ENCODE results near the gene PFDN1. TPM values are rescaled to one million over a fixed set of nuclear protein-coding genes. Genes with fewer than 3 reads are reported as not detected.

The PFDN1 gene
- total RNA-seq, 2 experiments from 2014 or later: 50.6 to 57.1 TPM

DNA sequence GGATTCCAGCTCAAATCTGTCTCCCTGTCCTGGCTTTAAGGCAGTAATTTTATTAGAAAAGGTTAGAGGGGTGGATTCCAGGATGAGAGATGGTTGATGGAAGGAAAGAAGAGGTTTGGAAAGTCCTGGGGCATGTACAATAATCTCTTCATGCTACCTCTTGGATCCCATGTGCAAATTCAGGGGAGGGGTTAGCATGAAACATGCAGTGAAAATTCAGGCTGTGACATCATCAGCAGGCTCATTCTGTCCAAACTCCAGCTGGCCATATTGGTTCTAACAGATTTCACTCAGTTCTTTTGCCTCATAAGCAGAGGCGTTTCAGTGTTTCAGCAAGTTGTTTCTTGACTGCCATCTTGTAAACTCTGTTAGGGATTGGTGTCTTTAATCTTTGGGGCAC lies 72.5 kb downstream of the PFDN1 start:
- Mint-ChIP-seq H3K4me3 (no peak overlapping the region), H3K27me3 (ENCODE audit: low read depth) (no peaks in the 10 kb centered on the region), H3K4me1 (ENCODE audit: low read depth) (no peaks in the 10 kb centered on the region), H3K27ac (no peak overlapping the region), H3K36me3 (ENCODE audit: low read depth) (no peaks in the 10 kb centered on the region), H3K9me3 (no peaks in the 10 kb centered on the region)
- intact Hi-C loops (cut with micrococcal nuclease): loop anchor here (5.0 kb wide), 1 partner anchor 387 kb away; no protein-coding TSS in a partner anchor
- DNase-seq: no peak
- CTCF ChIA-PET: no interaction called here

DNA sequence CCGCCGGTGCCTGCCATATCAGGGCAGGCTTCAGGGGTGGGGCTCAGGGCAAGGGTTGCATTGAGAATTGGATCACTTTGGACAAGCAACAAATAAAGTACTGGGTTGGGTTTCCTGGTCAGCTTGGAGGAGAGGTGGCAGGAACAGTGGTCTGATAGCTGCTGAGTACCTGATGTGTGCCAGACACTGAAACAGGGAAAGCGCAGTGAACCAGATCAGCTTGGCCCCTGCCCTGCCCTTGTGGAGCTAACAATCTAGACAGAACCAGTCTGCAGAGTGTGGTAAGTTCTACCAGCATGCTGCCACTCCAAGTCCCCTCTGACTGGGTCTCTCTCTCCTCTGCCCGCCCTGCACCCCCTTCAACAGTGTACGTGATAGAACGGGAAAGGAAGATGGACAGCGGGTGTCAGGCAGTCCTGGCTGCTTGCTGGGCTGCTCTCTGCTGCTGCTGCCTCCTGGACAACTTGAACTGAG lies 74.5 kb downstream of the PFDN1 start:
- Mint-ChIP-seq H3K4me3 (no peak overlapping the region), H3K4me1 (ENCODE audit: low read depth) (no peaks in the 10 kb centered on the region), H3K9me3 (no peaks in the 10 kb centered on the region), H3K27ac (no peak overlapping the region), H3K27me3 (ENCODE audit: low read depth) (no peaks in the 10 kb centered on the region), H3K36me3 (ENCODE audit: low read depth) (no peaks in the 10 kb centered on the region)
- CTCF ChIA-PET: interaction anchor here (0.7 to 1.9 kb wide), 6 partner anchors 10 to 127 kb away, joined by 3 to 5 read pairs (median 3); no protein-coding TSS in a partner anchor
- DNase-seq: no peak
- intact Hi-C loops (cut with micrococcal nuclease): no loop called here

DNA sequence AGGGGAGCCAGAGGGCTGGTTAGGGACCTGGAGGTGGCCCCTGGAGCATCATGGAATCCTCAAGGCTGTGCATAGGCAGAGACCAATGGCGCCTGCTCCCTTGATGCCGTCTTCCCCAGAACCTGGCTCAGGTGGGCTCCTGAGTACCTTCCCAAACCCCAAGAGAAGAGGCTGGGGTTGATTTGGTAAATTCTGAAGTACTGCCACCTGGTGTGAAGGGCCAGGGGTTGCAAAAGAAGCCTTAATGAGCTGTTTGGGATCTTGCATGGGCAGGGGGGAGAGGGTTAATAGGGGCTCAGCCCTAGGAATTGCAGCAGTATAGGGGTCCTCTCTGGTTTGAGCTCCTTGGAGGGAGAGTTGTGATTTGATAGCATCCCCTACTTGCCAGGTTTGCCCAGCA lies 75.9 kb downstream of the PFDN1 start:
- intact Hi-C loops (cut with micrococcal nuclease): no loop called here
- H3K9me3 Mint-ChIP-seq: no peaks in the 10 kb centered on the region
- peaks cover 4% of the 10 kb centered on the region for H3K4me1 Mint-ChIP-seq (ENCODE audit: low read depth)
- CTCF ChIA-PET: interaction anchor here (1.4 kb wide), 1 partner anchor 17 kb away, joined by 4 read pairs; no protein-coding TSS in a partner anchor
- no peak overlapping the region for H3K27ac Mint-ChIP-seq
- H3K36me3 Mint-ChIP-seq (ENCODE audit: low read depth): no peaks in the 10 kb centered on the region
- no peak overlapping the region for H3K4me3 Mint-ChIP-seq
- no peak for DNase-seq
- no peaks in the 10 kb centered on the region for H3K27me3 Mint-ChIP-seq (ENCODE audit: low read depth)

DNA sequence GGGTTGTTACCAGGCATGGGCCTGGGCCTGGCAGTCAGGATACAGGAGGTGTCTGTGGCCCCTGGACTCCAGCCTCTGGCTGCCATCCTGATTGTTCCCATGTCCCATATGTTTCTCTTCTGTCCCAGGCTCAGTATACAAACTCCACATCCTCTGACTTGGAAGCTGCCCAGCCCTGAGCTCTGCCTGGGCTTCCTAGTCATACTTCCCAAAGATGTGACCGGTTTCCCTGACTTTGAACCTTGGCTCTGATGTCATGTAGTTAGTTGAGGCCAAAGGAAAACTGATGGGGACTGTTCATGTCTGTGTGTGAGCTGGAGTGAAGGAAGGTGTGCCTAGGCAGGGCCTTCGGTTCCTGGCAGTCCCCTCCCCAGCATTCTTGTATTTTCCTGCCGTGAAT lies 77.5 kb downstream of the PFDN1 start:
- intact Hi-C loops (cut with micrococcal nuclease): no loop called here
- no peaks in the 10 kb centered on the region for H3K27me3 Mint-ChIP-seq (ENCODE audit: low read depth)
- H3K36me3 Mint-ChIP-seq (ENCODE audit: low read depth): no peaks in the 10 kb centered on the region
- H3K9me3 Mint-ChIP-seq: no peaks in the 10 kb centered on the region
- no peak overlapping the region for H3K27ac Mint-ChIP-seq
- H3K4me3 Mint-ChIP-seq: no peak overlapping the region
- peaks cover 20% of the 10 kb centered on the region for H3K4me1 Mint-ChIP-seq (ENCODE audit: low read depth)
- CTCF ChIA-PET: interaction anchor here (1.1 to 3.6 kb wide), 2 partner anchors 19 to 126 kb away, joined by 4 to 13 read pairs; no protein-coding TSS in a partner anchor
- DNase-seq: no peak

DNA sequence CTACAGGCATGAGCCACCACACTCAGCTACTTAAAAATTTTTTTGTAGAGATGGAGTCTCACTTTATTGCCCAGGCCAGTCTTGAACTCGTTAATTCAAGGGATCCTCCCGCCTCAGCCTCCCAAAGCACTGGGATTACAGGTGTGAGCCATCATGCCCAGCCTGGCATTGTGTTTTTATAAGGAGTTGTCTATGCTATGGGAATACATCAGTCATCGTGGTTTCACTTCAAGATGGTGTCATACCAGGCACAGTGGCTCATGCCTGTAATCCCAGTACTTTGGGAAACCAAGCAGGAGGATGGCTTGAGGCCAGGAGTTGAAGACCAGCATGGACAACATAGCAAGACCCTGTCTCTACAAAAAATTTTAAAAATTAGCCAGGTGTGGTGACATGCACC lies 78.2 kb downstream of the PFDN1 start:
- Mint-ChIP-seq H3K27me3 (ENCODE audit: low read depth) (no peaks in the 10 kb centered on the region), H3K27ac (no peak overlapping the region), H3K4me3 (no peak overlapping the region), H3K9me3 (no peaks in the 10 kb centered on the region), H3K4me1 (ENCODE audit: low read depth) (peaks cover 27% of the 10 kb centered on the region), H3K36me3 (ENCODE audit: low read depth) (no peaks in the 10 kb centered on the region)
- intact Hi-C loops (cut with micrococcal nuclease): no loop called here
- DNase-seq: no peak
- CTCF ChIA-PET: interaction anchor here (1.1 to 3.6 kb wide), 3 partner anchors 15 to 127 kb away, joined by 4 to 13 read pairs (median 8); no protein-coding TSS in a partner anchor

DNA sequence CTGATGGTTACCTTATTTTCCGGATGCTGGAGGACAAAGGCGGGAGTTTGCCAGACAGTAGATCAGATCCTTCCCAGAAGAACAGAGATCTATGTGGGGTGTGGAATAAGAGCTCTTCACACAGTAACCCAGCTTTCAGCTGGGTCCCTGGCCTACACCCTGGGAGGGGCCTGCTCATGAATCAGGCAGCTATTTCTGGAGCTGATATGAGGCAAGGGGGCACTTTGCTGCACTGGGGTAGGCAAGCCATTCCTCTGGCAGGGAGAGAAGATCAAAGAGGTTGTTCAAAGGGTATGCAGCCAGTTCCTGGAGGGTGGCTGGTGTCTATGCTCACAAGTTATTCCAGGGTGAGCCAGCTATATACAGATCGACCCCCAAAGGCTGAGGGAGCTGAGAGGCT lies 79.3 kb downstream of the PFDN1 start:
- Mint-ChIP-seq H3K4me3 (no peak overlapping the region), H3K36me3 (ENCODE audit: low read depth) (no peaks in the 10 kb centered on the region), H3K27me3 (ENCODE audit: low read depth) (no peaks in the 10 kb centered on the region), H3K4me1 (ENCODE audit: low read depth) (peaks cover 29% of the 10 kb centered on the region), H3K9me3 (no peaks in the 10 kb centered on the region), H3K27ac (no peak overlapping the region)
- CTCF ChIA-PET: interaction anchor here (1.9 to 3.6 kb wide), 2 partner anchors 16 to 21 kb away, joined by 8 to 13 read pairs; no protein-coding TSS in a partner anchor
- intact Hi-C loops (cut with micrococcal nuclease): no loop called here
- DNase-seq: no peak

DNA sequence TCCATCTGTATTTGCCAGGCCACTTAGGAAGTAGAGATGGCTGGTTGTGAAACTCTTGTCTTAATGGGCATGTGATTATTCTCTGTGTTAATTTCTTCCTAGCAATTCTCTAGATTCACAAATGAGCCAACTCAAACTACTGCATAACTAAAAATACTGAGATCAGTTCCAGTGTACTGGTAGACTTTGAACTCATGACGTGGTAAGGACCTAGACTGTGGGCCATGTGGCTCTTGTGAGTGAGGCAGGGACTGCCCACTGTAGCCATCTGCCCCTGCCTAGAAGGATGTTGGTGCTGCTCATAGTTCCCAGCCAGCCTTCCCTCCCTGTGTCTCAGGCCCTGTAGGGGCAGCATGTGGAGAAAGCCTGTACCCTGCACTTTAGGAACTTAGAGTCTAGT lies 80.5 kb downstream of the PFDN1 start:
- no peak for DNase-seq
- Mint-ChIP-seq H3K4me1 (ENCODE audit: low read depth) (peaks cover 29% of the 10 kb centered on the region), H3K27me3 (ENCODE audit: low read depth) (no peaks in the 10 kb centered on the region), H3K36me3 (ENCODE audit: low read depth) (no peaks in the 10 kb centered on the region), H3K9me3 (no peaks in the 10 kb centered on the region), H3K27ac (no peak overlapping the region), H3K4me3 (no peak overlapping the region)
- CTCF ChIA-PET: interaction anchor here (0.5 to 1.4 kb wide), 4 partner anchors 22 to 192 kb away, joined by 3 to 6 read pairs (median 4); no protein-coding TSS in a partner anchor
- intact Hi-C loops (cut with micrococcal nuclease): no loop called here

DNA sequence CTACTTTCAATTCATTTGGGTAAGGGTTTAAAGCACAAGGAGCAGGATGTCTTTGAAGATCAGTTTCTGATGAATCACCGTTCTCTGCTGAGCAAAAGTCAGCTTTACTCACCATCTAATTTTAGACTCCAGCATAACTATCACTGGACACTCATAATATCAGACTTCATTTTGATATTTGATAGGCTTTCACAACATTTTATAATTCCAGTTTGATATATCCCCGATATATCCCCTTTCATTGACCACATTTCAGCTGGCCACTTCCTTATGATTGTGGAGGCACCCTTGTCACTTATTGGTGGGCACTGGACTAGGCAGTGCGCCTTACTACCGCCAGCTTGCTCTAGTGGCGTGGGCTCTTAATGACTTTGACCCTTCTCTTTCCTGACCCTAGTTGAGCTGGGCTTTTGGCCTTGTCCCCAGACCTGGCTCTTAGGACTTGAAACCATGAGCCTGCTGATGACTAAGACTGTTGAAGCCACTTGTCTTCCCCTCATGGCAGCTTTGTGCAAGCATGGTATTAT lies 81.1 kb downstream of the PFDN1 start:
- DNase-seq: no peak
- Mint-ChIP-seq H3K4me3 (no peak overlapping the region), H3K4me1 (ENCODE audit: low read depth) (peaks cover 29% of the 10 kb centered on the region), H3K27ac (no peak overlapping the region), H3K9me3 (no peaks in the 10 kb centered on the region), H3K27me3 (ENCODE audit: low read depth) (no peaks in the 10 kb centered on the region), H3K36me3 (ENCODE audit: low read depth) (no peaks in the 10 kb centered on the region)
- CTCF ChIA-PET: interaction anchor here (0.5 to 1.4 kb wide), 5 partner anchors 23 to 193 kb away, joined by 3 to 6 read pairs (median 3); no protein-coding TSS in a partner anchor
- intact Hi-C loops (cut with micrococcal nuclease): loop anchor here (1.0 kb wide), 1 partner anchor 46 kb away; the partner anchor contains the start of gene CYSTM1

DNA sequence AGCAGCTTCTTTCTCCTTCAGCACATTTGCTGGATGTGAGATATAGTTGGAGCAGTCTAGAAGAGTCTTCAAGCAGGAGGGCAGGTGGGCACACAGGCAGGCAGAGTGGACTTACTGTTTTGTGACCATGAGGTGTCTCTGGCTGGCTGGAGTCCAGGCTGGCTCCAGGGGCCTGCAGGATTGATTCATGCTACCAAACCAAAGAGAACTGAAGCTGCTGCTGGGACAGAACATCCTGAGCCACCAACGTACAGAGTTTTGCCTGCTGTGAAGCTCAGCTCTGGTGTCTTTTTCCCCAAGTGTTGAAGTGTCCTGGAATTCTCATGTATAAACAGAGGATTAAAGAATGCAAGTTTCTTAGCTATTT lies 82.2 kb downstream of the PFDN1 start:
- Mint-ChIP-seq H3K9me3 (no peaks in the 10 kb centered on the region), H3K4me3 (no peak overlapping the region), H3K27me3 (ENCODE audit: low read depth) (no peaks in the 10 kb centered on the region), H3K36me3 (ENCODE audit: low read depth) (no peaks in the 10 kb centered on the region), H3K4me1 (ENCODE audit: low read depth) (peaks cover 29% of the 10 kb centered on the region), H3K27ac (no peak overlapping the region)
- DNase-seq: no peak
- CTCF ChIA-PET: interaction anchor here (0.7 kb wide), 1 partner anchor 20 kb away, joined by 4 read pairs; no protein-coding TSS in a partner anchor
- intact Hi-C loops (cut with micrococcal nuclease): loop anchor here (1.0 kb wide), 1 partner anchor 45 kb away; the partner anchor contains the start of gene CYSTM1

DNA sequence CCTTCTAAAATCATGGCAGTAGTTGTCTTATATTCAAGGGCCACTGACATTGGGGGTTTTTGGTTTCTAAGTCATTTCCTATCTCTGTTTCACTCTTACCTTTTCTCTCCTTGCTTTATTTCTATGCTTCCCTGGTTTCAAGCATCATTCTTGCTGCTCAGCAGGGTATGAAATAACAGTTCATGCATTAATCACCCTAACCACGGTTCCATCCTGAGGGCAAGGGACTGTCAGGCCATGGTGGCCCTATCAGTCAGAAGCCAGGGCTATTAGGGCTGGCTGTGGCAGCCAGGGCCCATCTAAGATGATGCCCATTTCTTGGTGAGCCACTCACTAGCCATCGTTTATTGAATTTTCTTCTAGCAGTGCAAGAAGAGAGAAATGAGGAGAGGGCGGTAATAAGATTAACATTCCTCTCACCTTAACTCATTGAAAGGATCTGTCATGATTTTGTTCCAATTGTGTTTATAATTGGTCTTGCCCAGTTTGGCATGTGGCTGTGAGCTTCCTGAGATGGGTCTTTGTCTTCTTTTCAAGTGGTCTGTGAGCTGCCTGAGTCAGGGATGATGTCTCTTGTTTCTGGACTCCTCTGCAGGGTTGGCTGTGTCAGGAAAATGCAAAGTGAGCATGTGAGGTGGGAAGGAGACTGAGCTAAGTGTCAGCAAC lies 82.7 kb downstream of the PFDN1 start:
- Mint-ChIP-seq H3K4me1 (ENCODE audit: low read depth) (peaks cover 29% of the 10 kb centered on the region), H3K4me3 (no peak overlapping the region), H3K27ac (no peak overlapping the region), H3K36me3 (ENCODE audit: low read depth) (no peaks in the 10 kb centered on the region), H3K27me3 (ENCODE audit: low read depth) (no peaks in the 10 kb centered on the region), H3K9me3 (no peaks in the 10 kb centered on the region)
- intact Hi-C loops (cut with micrococcal nuclease): no loop called here
- CTCF ChIA-PET: interaction anchor here (0.6 to 0.7 kb wide), 2 partner anchors 21 to 130 kb away, joined by 4 to 5 read pairs; no protein-coding TSS in a partner anchor
- DNase-seq: peak; percentile 27

DNA sequence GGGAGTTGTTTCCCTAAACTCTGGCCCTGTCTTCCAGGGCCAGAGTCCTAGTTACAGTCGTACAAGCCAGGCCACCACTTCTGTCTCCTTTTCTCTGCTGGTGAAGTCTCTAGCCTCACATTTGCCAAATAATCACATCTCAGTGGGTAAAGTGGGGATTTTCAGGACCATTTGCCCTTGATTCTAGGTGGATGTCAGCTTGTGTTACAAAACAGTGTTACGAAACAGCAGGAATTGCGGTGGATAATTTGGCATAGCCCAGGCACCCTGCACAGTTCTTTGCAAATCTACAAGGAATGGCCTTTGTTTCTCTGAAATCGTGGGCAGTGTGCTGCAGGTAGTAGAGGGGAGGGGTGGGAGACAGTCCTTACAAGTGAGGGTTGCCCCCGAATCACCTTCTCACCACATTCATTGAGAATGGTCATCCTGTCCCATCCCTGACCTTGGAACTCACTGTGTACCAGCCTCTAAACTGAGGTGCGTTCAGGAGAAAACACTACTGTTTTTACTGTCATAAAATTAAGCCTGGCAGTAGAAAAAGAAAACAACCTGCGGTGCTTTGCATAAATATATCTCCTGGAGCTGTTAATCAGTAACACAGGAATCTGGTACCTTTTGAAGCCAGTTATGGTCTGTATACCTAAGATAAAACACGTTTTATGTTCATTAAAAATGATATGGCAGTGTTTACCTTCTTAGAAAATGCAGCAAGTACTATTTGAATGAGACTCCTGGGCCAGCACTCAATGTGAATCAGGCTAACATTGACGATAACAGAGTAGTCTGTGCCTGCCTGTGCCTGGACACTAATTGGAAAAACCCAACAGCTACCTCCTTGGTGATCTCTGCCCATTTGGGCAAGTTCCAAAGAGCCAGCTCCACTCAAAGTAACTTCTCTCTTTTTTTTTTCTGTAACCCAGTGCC lies 83.6 kb downstream of the PFDN1 start:
- DNase-seq: no peak
- Mint-ChIP-seq H3K9me3 (no peaks in the 10 kb centered on the region), H3K36me3 (ENCODE audit: low read depth) (no peaks in the 10 kb centered on the region), H3K4me1 (ENCODE audit: low read depth) (peaks cover 29% of the 10 kb centered on the region), H3K4me3 (no peak overlapping the region), H3K27me3 (ENCODE audit: low read depth) (no peaks in the 10 kb centered on the region), H3K27ac (no peak overlapping the region)
- CTCF ChIA-PET: interaction anchor here (0.6 kb wide), 1 partner anchor 131 kb away, joined by 5 read pairs; no protein-coding TSS in a partner anchor
- intact Hi-C loops (cut with micrococcal nuclease): no loop called here
